Coronary artery (tissue), 2 donors: ENCODE data around the gene GRIP1.

Experiments
- DNase-seq: peaks from one replicate; pipeline ENCODE4 v3.0.0-alpha.2; 2017; ENCODE audit warnings: low spot score
- H3K27ac ChIP-seq, 2 donors: fragments of 200-600 bp; sonication (generic); one replicate each; pipeline ENCODE4 v1.5.1; 2016 to 2019
- H3K4me3 ChIP-seq: fragments of 200-600 bp; sonication (generic); 2 replicates; pipeline ENCODE4 v1.5.1; 2016; ENCODE audit warnings: mild to moderate bottlenecking, moderate library complexity
- TF ChIP-seq, protein P1 (sequence below): fragments of 200-600 bp; sonication (generic); IDR thresholded peaks from one replicate; pipeline ENCODE4 v1.5.1; 2019; ENCODE audit warnings: antibody characterized with exemption

GRIP1 gene

GRCh38 chr12:66602483-66603143, 76.3 kb downstream of the GRIP1 start:
- Histone ChIP-seq H3K4me3 (no peak overlapping the region), H3K27ac (no peak overlapping the region)
- DNase-seq: no peak
- TF ChIP-seq, protein P1, sequence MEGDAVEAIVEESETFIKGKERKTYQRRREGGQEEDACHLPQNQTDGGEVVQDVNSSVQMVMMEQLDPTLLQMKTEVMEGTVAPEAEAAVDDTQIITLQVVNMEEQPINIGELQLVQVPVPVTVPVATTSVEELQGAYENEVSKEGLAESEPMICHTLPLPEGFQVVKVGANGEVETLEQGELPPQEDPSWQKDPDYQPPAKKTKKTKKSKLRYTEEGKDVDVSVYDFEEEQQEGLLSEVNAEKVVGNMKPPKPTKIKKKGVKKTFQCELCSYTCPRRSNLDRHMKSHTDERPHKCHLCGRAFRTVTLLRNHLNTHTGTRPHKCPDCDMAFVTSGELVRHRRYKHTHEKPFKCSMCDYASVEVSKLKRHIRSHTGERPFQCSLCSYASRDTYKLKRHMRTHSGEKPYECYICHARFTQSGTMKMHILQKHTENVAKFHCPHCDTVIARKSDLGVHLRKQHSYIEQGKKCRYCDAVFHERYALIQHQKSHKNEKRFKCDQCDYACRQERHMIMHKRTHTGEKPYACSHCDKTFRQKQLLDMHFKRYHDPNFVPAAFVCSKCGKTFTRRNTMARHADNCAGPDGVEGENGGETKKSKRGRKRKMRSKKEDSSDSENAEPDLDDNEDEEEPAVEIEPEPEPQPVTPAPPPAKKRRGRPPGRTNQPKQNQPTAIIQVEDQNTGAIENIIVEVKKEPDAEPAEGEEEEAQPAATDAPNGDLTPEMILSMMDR: no peak

DNA sequence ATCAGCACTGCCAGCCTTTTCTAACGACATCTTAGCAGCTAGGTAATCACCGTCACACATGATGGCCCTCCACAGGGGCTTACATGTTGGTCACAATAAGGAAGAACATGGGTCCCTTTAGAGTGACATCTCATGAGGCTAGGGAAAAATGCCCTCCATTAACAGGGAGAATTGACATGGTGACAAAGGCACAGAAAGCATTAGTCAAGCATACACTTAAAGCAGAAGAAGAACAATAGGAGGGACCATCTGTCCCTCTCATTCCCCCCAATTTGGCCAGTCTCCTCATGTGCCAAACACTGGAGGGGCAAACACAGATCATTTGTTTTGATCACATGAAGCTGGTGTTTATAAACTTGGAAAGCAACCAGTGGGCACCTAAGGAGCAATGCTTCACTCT, 78.0 kb downstream of the GRIP1 start:
- no peak for DNase-seq
- TF ChIP-seq, protein P1: no peak
- no peak overlapping the region for H3K4me3 ChIP-seq
- H3K27ac ChIP-seq: no peak overlapping the region

DNA sequence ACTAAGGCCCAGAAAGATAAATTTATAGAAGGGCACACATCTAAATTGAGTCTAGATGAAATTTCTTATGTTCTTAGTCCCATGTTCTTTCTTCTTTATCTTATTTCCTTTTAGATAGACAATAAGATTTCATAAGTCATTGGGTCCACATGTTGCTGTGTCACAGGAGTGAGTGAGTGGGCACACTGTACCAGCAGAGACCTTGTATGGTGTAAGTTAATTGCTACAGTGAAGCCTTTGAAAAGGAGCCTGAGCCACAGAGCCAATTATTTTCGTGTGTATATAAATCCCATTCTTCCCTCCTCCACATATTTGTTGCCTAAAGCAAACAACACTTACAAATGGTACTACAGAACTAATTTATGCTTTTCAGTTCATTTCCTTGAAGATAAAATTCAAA, 79.1 kb downstream of the GRIP1 start:
- TF ChIP-seq, protein P1: no peak
- no peak for DNase-seq
- Histone ChIP-seq H3K27ac (no peak overlapping the region), H3K4me3 (no peak overlapping the region)

DNA sequence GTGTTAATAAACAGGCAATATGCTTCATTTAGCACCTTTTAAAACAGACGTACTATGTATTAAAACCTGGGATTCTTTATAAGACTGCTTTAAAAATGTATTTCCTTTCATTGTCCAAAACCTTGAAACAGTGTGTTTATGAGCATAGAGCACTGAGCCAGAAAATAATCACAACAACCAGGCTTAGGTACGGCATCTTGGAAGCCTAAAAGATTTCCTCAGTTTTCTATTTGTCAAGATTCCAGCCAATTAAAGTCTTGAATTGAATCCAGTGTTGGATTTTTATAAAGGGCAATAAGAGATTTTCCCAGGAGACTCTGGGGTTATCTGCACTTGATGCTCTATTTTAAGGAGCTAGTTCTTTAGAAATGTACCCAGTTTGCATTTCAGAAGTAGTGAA, 80.3 kb downstream of the GRIP1 start:
- Histone ChIP-seq H3K4me3 (no peak overlapping the region), H3K27ac (no peak overlapping the region)
- TF ChIP-seq, protein P1: no peak
- DNase-seq: no peak

DNA sequence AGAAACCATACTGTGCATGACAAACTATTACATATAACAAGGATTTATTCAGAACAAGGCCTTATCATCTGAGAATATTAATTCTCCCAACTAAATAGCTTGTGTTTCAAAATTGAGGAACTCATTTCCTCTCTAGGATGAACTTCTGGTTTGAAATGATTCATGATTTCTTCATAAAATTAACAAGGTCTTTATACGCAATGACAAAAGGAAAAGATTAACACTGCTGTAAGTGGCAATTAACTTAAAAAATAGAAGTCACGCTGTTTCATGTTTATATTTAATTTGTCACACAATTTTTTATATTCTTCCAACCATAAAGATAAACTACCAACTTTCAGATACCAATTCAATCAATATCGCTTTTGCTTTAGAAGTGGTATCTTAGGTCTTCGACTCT, 80.8 kb downstream of the GRIP1 start:
- Histone ChIP-seq H3K4me3 (no peak overlapping the region), H3K27ac (no peak overlapping the region)
- TF ChIP-seq, protein P1: no peak
- DNase-seq: no peak

- Histone ChIP-seq H3K27ac (no peak overlapping the region), H3K4me3 (no peak overlapping the region)
- TF ChIP-seq, protein P1: no peak
- DNase-seq: no peak
Measured at GRCh38 chr12:66596199-66596598, 82.7 kb downstream of the GRIP1 start.

DNA sequence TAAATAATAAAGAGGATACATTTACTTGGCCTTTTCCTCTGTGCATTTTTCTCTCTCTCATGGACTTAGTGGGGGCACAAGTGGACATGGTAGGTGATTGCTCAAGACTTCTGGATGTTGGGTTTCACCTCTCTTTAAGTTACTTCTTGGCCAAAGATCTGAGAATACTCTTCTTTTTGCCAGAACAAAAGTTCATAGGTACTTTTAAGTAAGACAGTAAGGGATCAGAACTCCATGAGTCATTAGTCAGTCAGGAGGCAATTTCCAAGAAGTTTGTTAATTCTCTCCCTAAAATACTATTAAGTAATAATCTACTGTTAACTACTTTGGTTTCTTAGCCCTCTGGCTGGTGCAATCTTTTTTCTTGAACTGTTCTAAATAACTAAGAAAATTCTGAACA, 84.2 kb downstream of the GRIP1 start:
- no peak for DNase-seq
- TF ChIP-seq, protein P1: no peak

More for the DNA sequence above, 84.2 kb downstream of the GRIP1 start:
- no peak overlapping the region for H3K4me3 ChIP-seq
- no peak overlapping the region for H3K27ac ChIP-seq
